ENCODE measurements around the gene NPL.

GRCh38 chr1:182809414-182809957 lies 19.9 kb downstream of the NPL start:
- no peak for TF ChIP-seq POLR2A (IDR thresholded peaks at IDR 0.05)
- no peak for TF ChIP-seq CTCF (IDR thresholded peaks at IDR 0.05)
- TF ChIP-seq POLR2AphosphoS5 (IDR thresholded peaks at IDR 0.05): no peak
